HCT116 (cell line): ENCODE results near the gene ARID5B.

ENCODE experiments used
- ATF3 ChIP-seq: IDR thresholded peaks from 2 replicates; pipeline ENCODE4 v1.6.1; 2012
- CTCF ChIP-seq, 3 experiments: fragments of 200-600 bp in 1 of 3; sonication (generic) in 1 of 3; IDR thresholded peaks in 2 of 3; conservative IDR thresholded peaks in 1 of 3; 2 replicates each; pipeline ENCODE4 v1.5.1; 2012 to 2017; ENCODE audit warnings: low read depth in 2 of 3, low read length in 2 of 3, antibody characterized with exemption in 1 of 3, borderline replicate concordance in 1 of 3, control low read depth in 1 of 3, mild to moderate bottlenecking in 1 of 3, mixed read lengths in 1 of 3, mixed run types in 1 of 3, moderate library complexity in 1 of 3; ENCODE audit not compliant: insufficient read depth in 1 of 3
- ELF1 ChIP-seq: IDR thresholded peaks from 2 replicates; pipeline ENCODE4 v1.6.1; 2012; ENCODE audit warnings: low read depth, borderline replicate concordance
- EZH2 ChIP-seq: fragments of 200-600 bp; sonication (generic); IDR thresholded peaks from 2 replicates; pipeline ENCODE4 v1.6.1; 2017; ENCODE audit warnings: antibody characterized with exemption, mixed run types
- FOSL1 ChIP-seq: IDR thresholded peaks from 2 replicates; pipeline ENCODE4 v1.6.1; 2012; ENCODE audit warnings: low read depth
- JUND ChIP-seq: IDR thresholded peaks from 2 replicates; pipeline ENCODE4 v1.6.1; 2012
- MAX ChIP-seq: IDR thresholded peaks from 2 replicates; pipeline ENCODE4 v1.6.1; 2012
- POLR2A ChIP-seq: IDR thresholded peaks from 2 replicates; pipeline ENCODE4 v1.7.0; 2011; ENCODE audit warnings: borderline replicate concordance; ENCODE audit not compliant: insufficient read depth, insufficient read length; ENCODE audit errors: extremely low read depth
- POLR2AphosphoS5 ChIP-seq: IDR thresholded peaks from 2 replicates; pipeline ENCODE4 v1.6.1; 2011; ENCODE audit warnings: mild to moderate bottlenecking, low read depth, low read length, moderate library complexity
- RAD21 ChIP-seq: IDR thresholded peaks from 2 replicates; pipeline ENCODE4 v1.6.1; 2012; ENCODE audit warnings: low read depth, mild to moderate bottlenecking
- ZFX ChIP-seq: fragments of 450-650 bp; IDR thresholded peaks from 2 replicates; pipeline ENCODE4 v1.6.1; 2017

- TF ChIP-seq CTCF (IDR thresholded peaks at IDR 0.05 in 2 of 3, conservative IDR thresholded peaks at IDR 0.05 in 1 of 3; ENCODE audit: borderline replicate concordance in 1 of 3, insufficient read depth in 1 of 3, low read depth in 2 of 3, low read length in 2 of 3) (no peak), ZFX (no peak), EZH2 (no peak), RAD21 (no peak), ATF3 (no peak), ELF1 (no peak), FOSL1 (no peak), JUND (no peak), MAX (no peak), POLR2A (no peak), POLR2AphosphoS5 (peak; percentile 39; the same call in 1 of the 2 replicates)
Measured at GRCh38 chr10:61899997-61900828, 1.3 kb upstream of the ARID5B start.
